ENCODE results near the gene ZNF217.
"Not testable (repeated sequence)": the region's sequence is repeated elsewhere in the genome, so short reads cannot be mapped to it uniquely, and the experiment has no call there.

Gene ZNF217

DNA sequence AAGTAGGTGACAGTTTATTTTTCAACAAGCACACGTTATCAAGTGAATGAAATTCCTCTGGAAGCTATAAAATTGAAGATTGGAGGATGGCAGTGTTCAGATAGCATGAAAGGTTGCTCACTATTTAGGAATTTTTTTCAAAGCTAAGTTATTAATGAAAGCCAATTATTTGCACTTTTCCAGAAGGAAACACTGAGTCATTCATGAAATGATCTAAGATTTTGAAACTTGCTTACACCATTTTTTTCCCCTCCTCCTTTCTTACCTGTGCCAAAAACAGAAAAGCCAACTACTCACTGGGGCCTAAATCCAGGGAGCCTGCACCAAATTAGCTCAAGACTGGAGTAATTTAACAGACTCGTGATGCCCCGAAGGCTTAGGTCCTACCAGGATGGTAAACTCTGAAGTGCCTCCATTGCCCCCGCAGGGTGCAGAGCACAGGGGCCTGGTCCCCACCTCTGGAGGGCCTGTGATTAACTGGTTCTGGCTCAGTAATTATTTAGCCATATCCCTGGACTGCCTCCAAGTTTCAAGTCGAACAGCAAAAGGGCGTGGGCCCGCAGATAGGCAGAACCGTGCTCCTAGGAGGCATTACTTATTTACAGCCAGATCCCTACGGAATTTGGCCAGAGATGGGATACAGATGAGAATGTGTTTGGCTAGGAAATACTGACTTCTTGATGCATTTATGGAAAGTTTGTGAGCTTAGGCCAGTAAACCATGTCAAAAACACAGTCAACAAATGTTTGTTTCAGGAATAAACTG lies 28.0 kb upstream of the ZNF217 start:
- DNase-seq = peak; percentile 91

DNA sequence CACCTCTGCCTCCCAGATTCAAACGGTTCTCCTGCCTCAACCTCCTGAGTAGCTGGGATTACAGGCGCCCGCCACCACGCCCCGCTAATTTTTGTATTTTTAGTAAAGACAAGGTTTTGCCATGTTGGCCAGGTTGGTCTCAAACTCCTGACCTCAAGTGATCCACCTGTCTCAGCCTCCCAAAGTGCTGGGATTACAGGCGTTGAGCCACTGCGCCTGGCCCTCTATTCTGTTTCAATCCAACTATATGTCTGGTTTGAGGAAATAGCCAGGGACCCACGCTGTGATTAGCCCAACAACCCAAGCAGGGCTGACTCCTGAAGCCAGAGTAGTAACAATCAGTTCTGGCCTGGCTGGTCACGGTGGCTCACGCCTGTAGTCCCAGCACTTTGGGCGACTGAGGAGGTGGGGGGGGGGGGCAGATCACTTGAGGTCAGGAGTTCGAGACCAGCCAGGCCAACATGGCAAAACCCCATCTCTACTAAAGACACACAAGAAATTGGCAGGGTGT lies 24.9 kb upstream of the ZNF217 start:
- not testable (repeated sequence) for DNase-seq

DNA sequence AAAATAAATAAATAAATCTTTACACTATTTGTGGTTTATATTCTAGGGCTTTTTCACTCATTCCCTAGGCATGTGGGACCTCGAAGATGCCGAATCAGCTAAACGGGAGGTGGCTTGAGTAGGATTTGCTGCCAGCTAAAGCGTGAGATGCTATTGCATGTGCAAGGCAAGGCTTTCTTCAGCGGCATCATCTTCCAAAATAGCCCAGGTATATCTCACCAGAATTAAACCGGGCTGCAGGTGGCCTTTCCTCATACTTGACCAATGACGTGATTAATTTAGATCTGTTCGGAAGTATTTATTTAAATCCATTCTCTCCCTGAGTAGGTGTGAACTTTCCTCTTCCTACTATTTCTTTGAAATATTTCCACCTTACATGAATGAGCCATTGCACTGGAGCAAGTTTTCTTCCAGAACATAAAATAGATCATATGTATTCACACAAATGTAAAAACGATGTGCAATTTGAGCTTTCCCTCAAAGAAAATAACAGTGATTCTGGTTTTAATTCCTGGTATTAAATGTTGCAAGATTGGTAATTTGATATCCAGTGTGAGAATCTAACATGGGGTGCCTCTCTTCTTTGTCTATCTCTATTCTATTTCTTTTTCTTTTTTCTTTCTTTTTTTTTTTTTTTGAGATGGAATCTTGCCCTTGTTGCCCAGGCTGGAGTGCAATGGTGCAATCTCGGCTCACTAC lies 24.3 kb upstream of the ZNF217 start:
- no peak for DNase-seq

DNA sequence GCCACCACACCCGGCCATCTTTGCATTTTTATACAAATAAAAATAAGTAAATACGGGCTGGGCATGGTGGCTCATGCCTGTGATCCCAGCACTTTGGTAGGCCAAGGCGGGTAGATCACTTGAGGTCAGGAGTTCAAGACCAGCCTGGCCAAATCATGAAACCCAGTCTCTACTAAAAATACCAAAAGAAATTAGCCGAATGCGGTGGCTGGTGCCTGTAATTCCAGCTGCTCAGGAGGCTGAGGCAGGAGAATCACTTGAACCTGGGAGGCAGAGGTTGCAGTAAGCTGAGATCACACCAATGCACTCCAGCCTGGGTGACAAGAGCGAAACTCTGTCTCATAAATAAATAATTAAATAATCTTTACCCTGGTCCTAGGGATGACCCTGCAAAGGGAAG lies 22.9 kb upstream of the ZNF217 start:
- DNase-seq = not testable (repeated sequence)

DNA sequence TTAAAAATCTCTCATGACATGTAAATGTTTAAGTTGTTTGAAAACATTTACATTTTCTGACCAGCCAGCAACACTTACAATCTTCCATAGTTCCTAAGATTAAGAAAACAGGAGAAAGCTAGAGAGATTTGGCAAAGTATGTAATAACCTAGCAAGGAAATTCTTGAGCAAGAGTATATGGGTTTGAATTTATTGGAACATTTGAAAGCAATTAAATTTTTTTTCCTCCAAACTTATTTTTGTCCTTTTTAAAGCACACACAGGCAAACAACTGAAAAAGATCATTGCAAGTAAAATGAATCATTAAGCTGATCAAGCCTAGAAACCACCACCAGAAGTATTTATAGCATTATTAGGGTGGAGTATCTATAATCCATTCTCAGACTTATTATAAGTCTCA lies 20.1 kb upstream of the ZNF217 start:
- no peak for DNase-seq

DNA sequence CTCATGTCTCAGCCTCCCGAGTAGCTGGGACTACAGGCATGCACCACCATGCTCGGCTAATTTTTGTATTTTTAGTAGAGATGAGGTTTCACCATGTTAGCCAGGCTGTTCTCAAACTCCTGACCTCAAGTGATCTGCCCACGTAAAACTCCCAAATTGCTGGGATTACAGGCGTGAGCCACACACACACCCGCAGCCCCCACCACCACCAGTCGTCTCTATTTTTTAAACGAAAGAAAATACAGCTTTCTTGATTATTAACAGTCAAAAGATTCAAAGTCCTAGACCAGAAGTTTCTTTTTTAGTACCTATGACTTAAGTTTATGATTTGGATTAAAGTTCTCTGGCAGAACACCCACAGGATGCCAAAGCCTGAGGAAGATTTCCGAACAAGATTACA lies 18.6 kb upstream of the ZNF217 start:
- DNase-seq = not testable (repeated sequence)

DNA sequence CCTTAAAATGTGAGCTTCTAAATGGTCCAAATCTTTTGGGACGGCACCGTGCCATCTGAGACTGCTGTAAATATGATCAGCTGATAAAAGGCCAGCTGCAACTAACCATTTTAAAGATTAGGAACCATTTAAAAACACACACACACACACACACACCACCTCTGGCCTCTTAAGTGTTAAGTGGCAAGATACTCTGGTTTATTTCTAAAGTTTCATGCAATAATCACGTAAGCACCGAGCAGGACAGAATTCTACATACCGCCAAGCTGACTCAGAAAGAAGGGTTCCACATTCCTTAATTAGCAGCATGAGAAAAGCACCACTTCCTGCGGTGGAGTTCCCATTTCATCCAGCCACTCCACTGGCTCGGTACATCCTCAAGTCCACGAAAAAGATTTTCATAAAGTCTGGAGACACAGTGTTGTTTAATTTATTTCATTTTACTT lies 17.8 kb upstream of the ZNF217 start:
- peak; percentile 98 for DNase-seq

DNA sequence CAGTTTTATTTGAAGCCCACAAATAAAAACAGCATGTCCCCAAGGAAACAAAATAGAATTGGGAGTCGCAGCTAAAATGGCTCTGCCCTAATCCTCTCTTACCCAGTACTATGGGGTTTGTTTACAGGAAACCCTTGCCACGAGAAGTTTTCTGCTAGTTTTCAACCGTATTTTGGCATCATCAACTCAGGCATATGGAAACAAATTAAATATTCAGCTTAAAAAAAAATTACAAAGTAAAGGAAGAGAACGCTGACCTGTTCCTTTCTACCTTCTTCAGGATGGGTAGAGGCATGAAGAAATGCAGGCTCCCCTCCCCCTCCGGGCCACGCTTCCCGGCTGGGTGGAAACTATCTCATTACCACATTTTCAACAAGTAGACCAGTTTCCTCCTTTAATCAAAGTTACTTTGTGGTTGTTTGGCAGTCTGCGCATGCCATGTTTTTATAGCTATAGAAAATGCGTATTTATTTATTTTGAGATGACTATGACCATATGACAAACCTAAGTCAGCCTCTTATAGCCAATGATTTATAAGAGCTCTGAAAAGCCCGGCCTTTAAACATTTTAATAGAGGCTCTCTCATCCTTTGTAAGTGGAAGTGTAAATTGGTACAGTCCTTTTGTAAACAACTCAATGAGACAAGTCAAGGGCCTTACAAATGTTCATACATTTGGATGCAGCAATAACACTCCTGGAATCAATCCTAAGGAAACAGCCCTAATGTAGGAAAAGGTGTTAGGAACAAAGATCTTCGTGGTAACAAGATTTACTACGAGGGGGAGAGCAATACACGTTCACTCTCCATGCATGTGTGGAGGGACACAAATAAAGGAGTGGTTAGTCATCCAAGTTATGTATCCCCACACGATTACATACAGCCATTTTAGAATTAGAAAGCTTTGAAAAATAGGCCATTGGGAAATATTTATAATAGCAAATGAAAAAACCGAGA lies 16.1 kb upstream of the ZNF217 start:
- peak; percentile 64 for DNase-seq

DNA sequence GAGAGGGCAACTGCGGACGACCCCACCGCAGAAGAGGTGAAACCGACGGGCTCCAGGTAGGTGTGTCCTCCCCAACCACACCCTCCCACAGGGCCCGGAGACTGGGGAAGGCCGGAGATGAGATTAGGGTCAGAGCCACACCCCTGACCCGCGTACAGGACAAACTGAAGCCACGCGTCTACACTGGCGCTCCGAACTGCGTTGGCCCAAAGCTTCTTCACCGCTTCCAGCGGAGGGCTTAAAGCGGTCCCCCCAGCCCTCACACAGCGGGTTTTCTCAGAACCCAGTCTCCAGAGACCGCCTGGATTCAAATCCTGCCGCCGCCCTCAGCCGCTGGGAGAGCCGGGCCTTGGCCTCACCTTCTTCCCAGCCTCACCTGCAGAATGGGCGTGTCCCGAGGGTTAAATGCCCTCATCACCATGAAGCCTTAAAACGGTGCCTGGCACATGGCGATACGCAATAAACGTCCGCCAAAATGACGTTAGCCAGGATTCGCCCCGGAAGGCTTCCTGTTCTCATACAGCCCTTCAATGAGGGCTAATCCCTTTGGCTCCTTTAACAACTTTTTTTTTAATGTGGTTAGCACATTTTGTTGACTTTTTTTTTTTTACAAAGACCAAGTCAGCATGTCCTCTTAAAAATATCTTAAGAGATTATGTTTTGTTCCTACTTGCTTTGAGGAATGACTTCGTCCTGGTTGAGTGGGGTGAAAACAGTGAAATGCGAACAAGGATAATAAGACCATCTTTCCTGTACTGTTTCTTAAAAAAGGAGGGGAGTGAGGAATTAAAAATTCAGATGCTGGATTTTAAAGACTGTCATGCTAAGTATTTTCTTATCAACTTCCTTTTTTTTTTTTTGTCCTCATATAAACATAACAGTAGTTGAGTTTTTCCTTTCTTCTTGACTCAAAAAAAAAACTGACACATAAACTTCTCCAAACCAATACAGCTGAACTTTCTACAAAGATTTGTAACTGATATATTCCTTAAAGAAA lies 15.1 kb upstream of the ZNF217 start:
- no peak for DNase-seq

DNA sequence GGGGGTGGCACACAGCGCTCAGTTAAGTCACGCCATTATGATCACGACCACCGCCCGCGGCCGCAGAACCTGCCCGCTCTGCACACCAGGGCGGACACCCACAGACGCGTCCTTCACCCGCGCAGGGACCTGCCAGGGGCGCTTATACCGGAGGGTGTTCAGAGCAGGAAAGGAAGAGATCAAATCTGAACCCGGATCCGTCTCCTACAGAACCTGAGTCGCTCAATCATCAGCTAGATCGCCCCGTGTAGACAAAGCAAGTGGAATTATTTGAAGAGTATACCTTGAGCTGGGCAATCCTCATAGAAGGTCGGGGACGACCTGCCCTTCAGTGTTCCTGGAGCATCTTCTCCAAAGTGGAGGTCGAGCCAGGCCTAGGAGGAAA lies 14.4 kb upstream of the ZNF217 start:
- DNase-seq = no peak

DNA sequence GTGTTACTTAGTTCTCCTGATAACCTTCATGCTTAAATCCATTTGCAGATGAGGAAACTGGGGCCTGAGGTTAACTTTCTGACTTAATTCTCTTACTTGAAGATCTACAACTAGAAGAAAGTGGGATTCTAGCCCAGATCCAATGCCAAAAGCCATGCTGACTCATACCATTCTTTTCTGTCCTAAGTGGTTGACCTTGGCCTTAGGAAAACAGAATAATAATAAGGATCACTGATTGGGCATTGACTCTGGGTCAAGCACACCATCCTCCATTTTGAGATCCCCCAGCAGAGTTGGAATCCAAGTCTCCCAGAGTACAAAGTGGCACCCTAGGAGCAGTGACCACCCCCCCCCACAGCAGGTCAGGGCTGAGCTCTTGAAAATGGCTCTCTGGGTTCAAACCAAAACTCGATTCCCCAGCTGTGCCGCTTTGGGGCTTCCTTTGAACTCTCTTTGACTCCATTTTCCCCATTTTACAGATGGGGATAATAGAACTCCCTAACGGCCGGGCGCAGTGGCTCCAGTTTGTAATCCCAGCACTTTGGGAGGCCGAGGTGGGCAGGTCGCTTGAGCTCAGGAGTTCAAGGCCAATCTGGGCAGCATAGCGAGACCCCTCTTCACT lies 12.8 kb upstream of the ZNF217 start:
- DNase-seq = peak; percentile 58

DNA sequence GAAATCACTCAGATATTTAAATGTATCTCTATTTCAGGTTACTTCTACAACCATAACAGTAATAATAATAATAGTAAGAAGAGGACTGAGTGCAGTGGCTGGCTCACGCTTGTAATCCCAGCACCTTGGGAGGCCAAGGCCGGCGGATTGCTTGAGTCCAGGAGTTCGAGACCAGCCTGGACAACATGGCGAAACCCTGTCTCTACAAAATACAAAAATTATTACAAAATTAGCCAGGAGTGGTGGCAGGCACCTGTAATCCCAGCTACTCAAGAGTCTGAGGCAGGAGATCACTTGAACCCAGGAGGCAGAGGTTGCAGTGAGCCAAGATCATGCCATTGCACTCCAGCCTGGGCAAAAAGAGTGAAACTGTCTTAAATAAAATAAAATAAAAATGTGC lies 11.8 kb upstream of the ZNF217 start:
- DNase-seq = not testable (repeated sequence)

DNA sequence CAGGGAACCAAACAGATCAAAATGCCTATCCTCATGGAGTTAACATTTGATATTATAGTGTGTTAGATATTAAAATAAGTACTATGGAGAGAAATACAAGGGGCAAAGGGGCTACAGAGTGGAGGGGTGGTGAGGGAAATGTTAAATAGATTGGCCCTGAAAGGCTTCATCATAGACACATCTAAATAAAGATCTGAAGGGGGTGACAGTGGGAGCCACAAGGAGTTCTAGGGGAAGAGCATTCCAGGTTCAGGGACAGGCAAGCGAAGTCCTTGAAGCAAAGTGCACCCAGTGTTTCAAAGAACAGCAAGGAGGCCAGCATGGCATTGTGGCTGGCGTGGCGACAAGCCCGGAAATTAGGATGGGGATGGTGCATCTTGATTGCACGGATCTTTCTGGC lies 11.2 kb upstream of the ZNF217 start:
- not testable (repeated sequence) for DNase-seq

DNA sequence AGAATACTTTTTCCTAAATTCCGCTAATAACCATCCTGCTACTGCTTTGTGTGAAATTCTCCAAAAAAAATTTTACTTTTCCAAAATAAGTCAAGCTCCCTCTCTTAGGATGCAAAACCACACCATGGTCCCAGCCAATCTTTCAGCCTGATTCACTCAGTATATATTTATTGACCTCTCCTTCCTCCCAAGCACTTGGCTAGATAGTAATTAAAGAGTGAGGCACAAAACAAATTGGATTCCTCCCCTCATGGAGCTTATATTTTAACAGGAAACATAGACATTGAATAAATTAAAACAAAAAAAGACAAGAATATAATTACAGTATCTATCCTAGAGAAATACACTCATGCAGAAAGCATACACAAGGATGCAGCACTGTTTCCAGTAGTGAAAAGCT lies 9.0 kb upstream of the ZNF217 start:
- DNase-seq = no peak

DNA sequence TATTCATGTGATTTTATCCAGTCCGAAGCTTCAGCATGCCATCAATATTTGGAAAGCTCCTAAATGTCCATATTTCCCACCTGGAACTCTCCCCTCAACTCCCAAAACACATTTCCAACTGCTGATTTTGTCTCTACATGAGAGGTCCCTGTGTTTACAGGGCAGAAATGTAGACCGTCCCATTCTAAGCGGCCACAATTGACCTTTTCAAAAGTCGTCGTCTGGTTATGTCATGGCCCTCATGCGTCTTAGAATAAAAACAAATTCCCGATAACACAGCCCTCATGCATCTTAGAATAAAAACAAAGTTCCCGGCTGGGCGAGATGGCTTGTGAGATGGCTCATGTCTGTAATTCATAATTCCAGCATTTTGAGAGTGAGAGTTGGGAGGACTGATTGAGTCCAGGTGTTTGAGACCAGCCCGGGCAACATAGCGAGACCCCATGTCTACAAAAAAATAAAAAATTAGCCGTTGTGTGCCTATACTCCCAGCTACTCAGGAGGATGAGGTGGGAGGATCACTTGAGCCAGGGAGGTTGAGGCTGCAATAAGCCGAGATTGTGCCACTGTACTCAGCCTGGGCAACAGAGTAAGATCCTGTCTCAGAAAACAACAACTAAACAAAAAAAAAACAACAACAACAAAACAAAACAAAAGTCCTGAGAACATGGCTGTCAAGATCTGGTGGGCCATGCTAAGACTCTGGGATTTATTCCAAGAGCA lies 6.4 kb upstream of the ZNF217 start:
- DNase-seq = no peak

DNA sequence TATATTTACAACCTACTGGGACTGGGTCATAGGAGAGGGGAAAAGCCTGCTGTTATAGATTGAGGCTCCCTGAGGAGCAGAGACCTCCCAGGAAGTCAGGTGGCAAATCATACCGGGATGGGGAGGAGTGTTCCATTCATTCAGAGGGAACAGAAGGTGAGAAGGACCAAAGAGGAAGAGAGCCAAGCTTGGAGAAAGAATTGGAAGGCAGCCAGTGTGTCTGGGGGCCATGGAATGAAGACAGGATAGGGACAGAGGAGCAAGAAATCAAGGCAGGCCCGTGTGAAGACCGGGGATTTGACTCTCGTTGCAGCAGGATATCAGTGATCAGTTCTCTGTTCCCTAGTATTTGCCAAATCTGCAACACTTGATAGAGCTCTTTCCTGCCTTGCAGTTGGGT lies 5.7 kb upstream of the ZNF217 start:
- DNase-seq = no peak

DNA sequence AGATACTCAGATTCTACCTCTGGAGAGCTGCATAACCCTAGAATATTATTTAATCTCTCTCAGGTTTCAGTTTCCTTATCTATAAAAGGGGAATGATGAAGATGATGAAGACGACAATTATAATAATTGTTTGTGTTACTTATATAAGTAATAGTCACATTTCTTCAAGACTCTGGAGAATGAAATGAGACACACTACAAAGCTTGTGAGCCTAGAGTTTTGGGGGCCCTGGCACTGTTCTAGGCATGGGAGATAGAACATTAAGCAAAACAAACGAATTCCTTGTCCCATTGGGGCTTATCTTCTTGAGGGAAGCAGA lies 5.4 kb upstream of the ZNF217 start:
- DNase-seq = no peak

DNA sequence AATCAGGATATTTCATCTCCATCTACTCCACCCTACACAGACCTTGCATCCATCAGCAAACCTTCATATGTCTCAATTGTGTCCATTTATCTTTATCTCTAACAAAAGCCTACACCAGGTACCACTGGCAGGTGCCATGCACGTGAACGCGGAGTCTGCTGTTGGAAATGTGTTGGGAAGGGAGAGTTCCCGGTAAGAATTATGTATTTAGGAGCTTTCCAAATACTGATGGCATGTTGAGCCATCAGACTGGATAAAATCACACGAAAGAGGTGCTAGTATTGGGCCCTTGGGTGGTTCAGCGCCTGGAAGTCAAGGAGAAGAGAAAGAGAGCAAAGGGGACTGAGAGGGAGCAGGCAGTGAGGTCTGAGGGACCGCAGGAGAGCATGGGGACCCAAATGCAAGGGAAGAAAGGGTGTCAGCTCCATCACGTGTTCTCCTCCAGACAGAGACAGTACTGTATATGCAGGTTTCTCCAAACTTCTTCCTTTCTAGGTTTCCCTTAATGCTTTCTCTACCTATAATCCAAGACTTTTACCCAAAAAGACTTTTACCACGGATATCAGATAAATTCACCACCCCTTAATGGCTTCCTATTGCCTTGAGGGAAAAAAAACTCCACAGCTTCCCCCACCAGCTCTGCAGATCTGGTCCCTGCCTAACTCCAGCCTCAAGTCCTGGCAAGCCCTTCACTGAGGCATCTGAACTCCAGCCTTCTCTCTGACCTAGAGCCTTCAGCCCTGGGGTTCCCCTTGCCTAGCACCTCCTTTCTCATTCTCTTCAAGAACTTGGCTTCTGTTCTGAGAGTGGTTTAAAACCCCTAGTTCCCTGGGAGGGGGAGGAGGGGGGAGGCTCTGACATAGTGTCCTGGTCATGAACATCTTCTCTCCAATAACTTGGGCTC lies 4.8 kb upstream of the ZNF217 start:
- DNase-seq = no peak

DNA sequence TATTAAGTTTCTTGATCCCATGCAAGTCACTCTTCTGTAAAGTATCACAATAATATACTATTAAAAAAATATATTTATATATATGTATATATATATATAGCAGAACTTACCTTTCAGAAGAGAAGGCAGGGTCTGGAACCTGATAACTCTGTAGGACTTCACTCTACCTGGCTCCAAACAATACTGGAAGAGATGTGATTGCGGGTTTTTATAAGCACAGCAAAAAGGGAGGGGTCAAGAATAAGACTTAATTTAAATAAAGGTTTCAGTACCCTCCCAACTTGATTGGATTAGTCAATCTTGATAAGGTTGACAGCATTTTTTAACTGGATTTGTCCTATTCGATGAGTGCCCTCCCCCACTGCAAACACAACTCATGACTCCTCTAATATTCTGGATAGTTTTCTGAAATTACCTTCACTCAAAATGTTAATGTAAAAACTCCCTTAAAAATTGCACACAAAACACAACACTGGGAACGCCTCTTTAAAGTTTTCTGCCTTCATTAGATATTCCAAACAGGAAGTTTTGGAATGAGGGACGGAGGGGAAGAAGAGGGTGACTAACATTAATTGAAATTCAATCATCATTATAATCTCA lies 4.0 kb upstream of the ZNF217 start:
- no peak for DNase-seq
